Naive B cell (primary cell): Measurements from ENCODE around the gene PSMB2. TPM values are rescaled to one million over a fixed set of nuclear protein-coding genes. Genes with fewer than 3 reads are reported as not detected.
"Not testable (repeated sequence)": the region's sequence is repeated elsewhere in the genome, so short reads cannot be mapped to it uniquely, and the experiment has no call there.

Experiments
- ATAC-seq, 2 donors: fragments of 150-1000 bp; cut with Tn5 transposase; 2 replicates each; pipeline ENCODE4 v1.10.0; 2021; ENCODE audit warnings: low read depth in 2 of 2, mild to moderate bottlenecking in 2 of 2, moderate library complexity in 2 of 2
- DNase-seq: peaks from one replicate; pipeline ENCODE4 v3.0.0; 2022
- H3K27ac Mint-ChIP-seq, 6 donors: one replicate each; pipeline ENCODE4 v1.8.0; 2020 to 2022; ENCODE audit warnings: mild to moderate bottlenecking in 6 of 6, mixed read lengths in 6 of 6, moderate library complexity in 5 of 6, inconsistent platforms in 2 of 6
- H3K27me3 Mint-ChIP-seq, 3 donors: one replicate each; pipeline ENCODE4 v1.8.0; 2021 to 2022; ENCODE audit warnings: mixed read lengths in 3 of 3, mild to moderate bottlenecking in 1 of 3
- H3K36me3 Mint-ChIP-seq, 2 donors: one replicate each; pipeline ENCODE4 v1.8.0; 2020 to 2022; ENCODE audit warnings: mixed read lengths in 2 of 2, inconsistent platforms in 1 of 2, mild to moderate bottlenecking in 1 of 2
- H3K4me1 Mint-ChIP-seq, 3 donors: one replicate each; pipeline ENCODE4 v1.8.0; 2020 to 2022; ENCODE audit warnings: mixed read lengths in 3 of 3, inconsistent platforms in 1 of 3, mild to moderate bottlenecking in 1 of 3, moderate library complexity in 1 of 3
- H3K4me3 Mint-ChIP-seq, 8 donors: one replicate each; pipeline ENCODE4 v1.8.0; 2020 to 2022; ENCODE audit warnings: mild to moderate bottlenecking in 8 of 8, mixed read lengths in 8 of 8, moderate library complexity in 8 of 8, inconsistent platforms in 2 of 8
- H3K9me3 Mint-ChIP-seq, 7 donors: one replicate each; pipeline ENCODE4 v1.8.0; 2020 to 2022; ENCODE audit warnings: mixed read lengths in 7 of 7, mild to moderate bottlenecking in 5 of 7, inconsistent platforms in 2 of 7, moderate library complexity in 1 of 7
- polyA plus RNA-seq, 6 donors: library from polyadenylated mRNA; unstranded; fragments of 300-500 nt; fragmentation: Illumina TruSeq; gene quantifications; one replicate each; pipeline ENCODE4 v1.2.3, GENCODE V29; 2021; ENCODE audit warnings: low read depth in 6 of 6

PSMB2 gene
- polyA plus RNA-seq, 6 donors from 2014 or later = 59.7 to 69.0 (median 65.9) TPM

GRCh38 chr1:35585805-35586204 is 55.5 kb downstream of the PSMB2 start:
- peak overlapping the region in 1 of 6 donors; percentile 25 for H3K27ac Mint-ChIP-seq

GRCh38 chr1:35585281-35585680 is 56.0 kb downstream of the PSMB2 start:
- Mint-ChIP-seq H3K4me3 (no peak overlapping the region), H3K27ac (no peak overlapping the region)
- no peak for ATAC-seq

More at GRCh38 chr1:35585805-35586204, 55.5 kb downstream of the PSMB2 start:
- DNase-seq, H3K4me3 Mint-ChIP-seq, H3K9me3 Mint-ChIP-seq, H3K36me3 Mint-ChIP-seq, H3K27me3 Mint-ChIP-seq, ATAC-seq, H3K4me1 Mint-ChIP-seq: not testable (repeated sequence)

GRCh38 chr1:35581621-35582020 is 59.7 kb downstream of the PSMB2 start:
- not testable (repeated sequence) for ATAC-seq, H3K27me3 Mint-ChIP-seq, H3K9me3 Mint-ChIP-seq, H3K36me3 Mint-ChIP-seq, H3K4me3 Mint-ChIP-seq, DNase-seq
- Mint-ChIP-seq H3K27ac (peak overlapping the region in 1 of 6 donors; percentile 51), H3K4me1 (peaks cover 16 to 22% (median 17%) of the 10 kb centered on the region in 3 donors)

More at GRCh38 chr1:35585281-35585680, 56.0 kb downstream of the PSMB2 start:
- no peak for DNase-seq
- Mint-ChIP-seq H3K36me3 (no peaks in the 10 kb centered on the region), H3K9me3 (no peaks in the 10 kb centered on the region), H3K4me1 (peaks cover 0 to 2% (median 0%) of the 10 kb centered on the region in 3 donors), H3K27me3 (no peaks in the 10 kb centered on the region)

GRCh38 chr1:35580949-35581388 is 60.4 kb downstream of the PSMB2 start:
- no peaks in the 10 kb centered on the region for H3K36me3 Mint-ChIP-seq
- no peaks in the 10 kb centered on the region for H3K9me3 Mint-ChIP-seq
- peaks cover 22 to 29% (median 24%) of the 10 kb centered on the region in 3 donors for H3K4me1 Mint-ChIP-seq
- ATAC-seq = no peak
- no peak for DNase-seq
- peak overlapping the region in 1 of 6 donors; percentile 24 for H3K27ac Mint-ChIP-seq
- H3K27me3 Mint-ChIP-seq = peaks cover 0 to 1% (median 0%) of the 10 kb centered on the region in 3 donors
- no peak overlapping the region for H3K4me3 Mint-ChIP-seq

- H3K36me3 Mint-ChIP-seq = peaks cover 0 to 4% of the 10 kb centered on the region in 2 donors
These were observed 64.0 kb downstream of the PSMB2 start for GRCh38 chr1:35577071-35577998.

GRCh38 chr1:35576766-35577070 is 64.6 kb downstream of the PSMB2 start:
- H3K9me3 Mint-ChIP-seq, DNase-seq, ATAC-seq, H3K36me3 Mint-ChIP-seq: not testable (repeated sequence)
- Mint-ChIP-seq H3K27ac (peak overlapping the region in 5 of 6 donors; percentile 51 to 93 (median 61)), H3K4me3 (peak overlapping the region; percentile 82 to 96 (median 92)), H3K4me1 (peaks cover 29 to 38% (median 31%) of the 10 kb centered on the region in 3 donors), H3K27me3 (peaks cover 11 to 24% (median 13%) of the 10 kb centered on the region in 3 donors)

More at GRCh38 chr1:35577071-35577998, 64.0 kb downstream of the PSMB2 start:
- H3K4me1 Mint-ChIP-seq = peaks cover 29 to 38% (median 31%) of the 10 kb centered on the region in 3 donors
- H3K4me3 Mint-ChIP-seq = peak overlapping the region; percentile 82 to 96 (median 92)
- H3K9me3 Mint-ChIP-seq = no peaks in the 10 kb centered on the region
- H3K27ac Mint-ChIP-seq = peak overlapping the region in 5 of 6 donors; percentile 84 to 99 (median 91)
- peaks cover 5 to 19% (median 10%) of the 10 kb centered on the region in 3 donors for H3K27me3 Mint-ChIP-seq
- DNase-seq = peak; percentile 82
- ATAC-seq = peak; percentile 88 to 89

- H3K27me3 Mint-ChIP-seq = peaks cover 16 to 29% (median 16%) of the 10 kb centered on the region in 3 donors
- DNase-seq (no peak), ATAC-seq (no peak)
- peak overlapping the region in 5 of 6 donors; percentile 51 to 93 (median 61) for H3K27ac Mint-ChIP-seq
- H3K9me3 Mint-ChIP-seq = no peaks in the 10 kb centered on the region
- H3K36me3 Mint-ChIP-seq = peaks cover 0 to 4% of the 10 kb centered on the region in 2 donors
- H3K4me3 Mint-ChIP-seq = peak overlapping the region; percentile 82 to 95 (median 92)
- H3K4me1 Mint-ChIP-seq = peaks cover 29 to 38% (median 31%) of the 10 kb centered on the region in 3 donors
These were observed 65.1 kb downstream of the PSMB2 start for GRCh38 chr1:35576061-35576765.

GRCh38 chr1:35575416-35575958 is 65.8 kb downstream of the PSMB2 start:
- DNase-seq (no peak), ATAC-seq (no peak)
- Mint-ChIP-seq H3K4me1 (peaks cover 29 to 37% (median 31%) of the 10 kb centered on the region in 3 donors), H3K27me3 (peaks cover 16 to 32% (median 21%) of the 10 kb centered on the region in 3 donors), H3K27ac (peak overlapping the region in 3 of 6 donors; percentile 35 to 74 (median 66)), H3K36me3 (peaks cover 0 to 4% of the 10 kb centered on the region in 2 donors), H3K9me3 (no peaks in the 10 kb centered on the region), H3K4me3 (peak overlapping the region; percentile 57 to 92 (median 81))

GRCh38 chr1:35574655-35575415 is 66.5 kb downstream of the PSMB2 start:
- Mint-ChIP-seq H3K4me3 (peak overlapping the region in 7 of 8 donors; percentile 62 to 92 (median 81)), H3K9me3 (no peaks in the 10 kb centered on the region), H3K4me1 (peaks cover 29 to 32% (median 29%) of the 10 kb centered on the region in 3 donors), H3K27me3 (peaks cover 16 to 32% (median 24%) of the 10 kb centered on the region in 3 donors), H3K36me3 (peaks cover 0 to 4% of the 10 kb centered on the region in 2 donors), H3K27ac (no peak overlapping the region)
- ATAC-seq (no peak), DNase-seq (no peak)

GRCh38 chr1:35574125-35574654 is 67.1 kb downstream of the PSMB2 start:
- H3K36me3 Mint-ChIP-seq = peaks cover 0 to 4% of the 10 kb centered on the region in 2 donors
- no peak overlapping the region for H3K4me3 Mint-ChIP-seq
- no peak overlapping the region for H3K27ac Mint-ChIP-seq
- H3K27me3 Mint-ChIP-seq = peaks cover 16 to 32% (median 24%) of the 10 kb centered on the region in 3 donors
- DNase-seq = no peak
- H3K4me1 Mint-ChIP-seq = peaks cover 29 to 32% (median 29%) of the 10 kb centered on the region in 3 donors
- H3K9me3 Mint-ChIP-seq = no peaks in the 10 kb centered on the region
- ATAC-seq = no peak

- Mint-ChIP-seq H3K4me3 (peak within 1 kb of the TSS in 6 of 8 donors; percentile 5 to 66 (median 54)), H3K27me3 (peaks cover 16 to 32% (median 24%) of the 10 kb centered on the region in 3 donors), H3K27ac (peak within 1 kb of the TSS in 2 of 6 donors; percentile 30 to 60), H3K4me1 (peaks cover 30 to 37% (median 34%) of the 10 kb centered on the region in 3 donors), H3K9me3 (no peaks in the 10 kb centered on the region), H3K36me3 (peaks cover 0 to 4% of the 10 kb centered on the region in 2 donors)
- ATAC-seq (no peak), DNase-seq (no peak)
These were observed 67.9 kb downstream of the PSMB2 start, which contains the start of gene TFAP2E for GRCh38 chr1:35573198-35574124. Gene TFAP2E, plus strand, starts transcription at chr1:35573314. Its CDS starts 264 bp downstream, at chr1:35573578.
